Left lung (tissue), 10 donors: Measurements from ENCODE around the gene SMIM31. TPM values are rescaled to one million over a fixed set of nuclear protein-coding genes. Genes with fewer than 3 reads are reported as not detected.

Experiments used
- ATAC-seq: fragments of 200-7000 bp; cut with Tn5 transposase; one replicate; pipeline ENCODE4 v1.9.1; 2020; ENCODE audit warnings: moderate library complexity
- DNase-seq, 4 donors: peaks; one replicate each; pipeline ENCODE4 v3.0.0-alpha.2; 2013 to 2020
- H3K27ac ChIP-seq, 2 donors: fragments of 200-600 bp; sonication (generic) in 1 of 2; one replicate each; pipeline versions ENCODE4 v1.5.0 to v1.8.0; 2020 to 2021
- H3K27me3 ChIP-seq, 2 donors: fragments of 200-600 bp; sonication (generic) in 1 of 2; one replicate each; pipeline versions ENCODE4 v1.5.0 to v1.8.0; 2020 to 2021
- H3K36me3 ChIP-seq, 2 donors: fragments of 200-600 bp; sonication (generic) in 1 of 2; one replicate each; pipeline versions ENCODE4 v1.5.0 to v1.8.0; 2020 to 2021
- H3K4me1 ChIP-seq, 2 donors: fragments of 200-600 bp; one replicate each; pipeline ENCODE4 v1.8.0; 2021
- H3K4me3 ChIP-seq, 2 donors: fragments of 200-600 bp; sonication (generic) in 1 of 2; one replicate each; pipeline versions ENCODE4 v1.5.0 to v1.8.0; 2020 to 2021; ENCODE audit warnings: mild to moderate bottlenecking in 1 of 2
- H3K9me3 ChIP-seq, 2 donors: fragments of 200-600 bp; sonication (generic) in 1 of 2; one replicate each; pipeline versions ENCODE4 v1.5.0 to v1.8.0; 2020 to 2021
- CTCF ChIP-seq, 2 donors: fragments of 200-600 bp; sonication (generic) in 1 of 2; IDR thresholded peaks; one replicate each; pipeline versions ENCODE4 v1.5.0 to v1.8.0; 2021; ENCODE audit warnings: antibody characterized with exemption in 2 of 2
- intact Hi-C, 2 donors: fragments of 100-400 bp; cut with DNase I; formaldehyde crosslinking; loops; one replicate each; pipeline versions ENCODE4 v1.11.2 to v1.14.2; 2022
- polyA plus RNA-seq, 6 donors: library from polyadenylated mRNA; unstranded; fragments of 120-200 nt; gene quantifications; one replicate each; pipeline ENCODE4 v1.2.1, GENCODE V29; 2013; ENCODE audit not compliant: insufficient read length in 6 of 6
- total RNA-seq, 2 donors: library from RNA; stranded (reverse); fragmentation: NEBNext Ultra II Directional; extraction: Animal tissue kit (Norgen Biotek cat#: 25700); gene quantifications; one replicate each; pipeline ENCODE4 v1.2.1, GENCODE V29; 2021
- donor health status: DM: no; HTN: yes; CAD: no.
- donor health status: DM: no; HTN: no; CAD: no.

The SMIM31 gene
- total and polyA plus RNA-seq, 8 donors, result 0.07 to 0.44 (median 0.31) TPM; not detected in 1

GRCh38 chr4:164756686-164757085, 2.8 kb downstream of the SMIM31 start:
- intact Hi-C loops, result no loop called here
- Histone ChIP-seq H3K27me3 (no peaks in the 10 kb centered on the region), H3K4me3 (no peak overlapping the region), H3K9me3 (peaks cover 0 to 5% of the 10 kb centered on the region in 2 donors), H3K4me1 (no peaks in the 10 kb centered on the region), H3K36me3 (no peaks in the 10 kb centered on the region), H3K27ac (no peak overlapping the region)
- DNase-seq (peak in 1 of 4 donors; percentile 39), ATAC-seq (no peak)
- no peak for TF ChIP-seq CTCF (IDR thresholded peaks at IDR 0.05)

- Histone ChIP-seq H3K4me1 (no peaks in the 10 kb centered on the region), H3K27ac (no peak overlapping the region), H3K9me3 (no peaks in the 10 kb centered on the region), H3K27me3 (no peaks in the 10 kb centered on the region), H3K4me3 (no peak overlapping the region), H3K36me3 (no peaks in the 10 kb centered on the region)
- TF ChIP-seq CTCF (IDR thresholded peaks at IDR 0.05), result no peak
- intact Hi-C loops, result no loop called here
- DNase-seq (no peak), ATAC-seq (no peak)
Observed at GRCh38 chr4:164761241-164761640, 7.3 kb downstream of the SMIM31 start.

GRCh38 chr4:164761746-164762275, 7.9 kb downstream of the SMIM31 start:
- H3K9me3 ChIP-seq, result no peaks in the 10 kb centered on the region
- H3K27me3 ChIP-seq, result no peaks in the 10 kb centered on the region
- intact Hi-C loops, result no loop called here
- no peak overlapping the region for H3K4me3 ChIP-seq
- no peaks in the 10 kb centered on the region for H3K36me3 ChIP-seq
- no peak for ATAC-seq
- TF ChIP-seq CTCF (IDR thresholded peaks at IDR 0.05), result no peak
- DNase-seq, result no peak
- no peak overlapping the region for H3K27ac ChIP-seq
- H3K4me1 ChIP-seq, result no peaks in the 10 kb centered on the region

- no peaks in the 10 kb centered on the region for H3K36me3 ChIP-seq
- H3K4me3 ChIP-seq, result no peak overlapping the region
- H3K9me3 ChIP-seq, result no peaks in the 10 kb centered on the region
- no peak for ATAC-seq
- H3K27me3 ChIP-seq, result no peaks in the 10 kb centered on the region
- DNase-seq, result no peak
- intact Hi-C loops, result no loop called here
- no peak for TF ChIP-seq CTCF (IDR thresholded peaks at IDR 0.05)
- H3K27ac ChIP-seq, result no peak overlapping the region
- H3K4me1 ChIP-seq, result no peaks in the 10 kb centered on the region
Observed at GRCh38 chr4:164765096-164765495, 11.2 kb downstream of the SMIM31 start.

- TF ChIP-seq CTCF (IDR thresholded peaks at IDR 0.05), result no peak
- Histone ChIP-seq H3K4me3 (no peak overlapping the region), H3K36me3 (no peaks in the 10 kb centered on the region), H3K27ac (no peak overlapping the region), H3K27me3 (no peaks in the 10 kb centered on the region), H3K9me3 (no peaks in the 10 kb centered on the region), H3K4me1 (no peaks in the 10 kb centered on the region)
- no peak for DNase-seq
- intact Hi-C loops, result no loop called here
- no peak for ATAC-seq
Observed at GRCh38 chr4:164765833-164766232, 11.9 kb downstream of the SMIM31 start.
